NCI-H345 treated with DMSO at 0.1 percent for 48 hours (cell line): ENCODE data around the gene LIMS2.
A peak's percentile ranks its signal among the peaks of the same experiment; 100 is the strongest.

Experiments used
- DNase-seq: peaks from one replicate; lab custom pipeline; 2025; ENCODE audit not compliant: unreplicated experiment; lab: John Stamatoyannopoulos, UW

Gene LIMS2

DNA sequence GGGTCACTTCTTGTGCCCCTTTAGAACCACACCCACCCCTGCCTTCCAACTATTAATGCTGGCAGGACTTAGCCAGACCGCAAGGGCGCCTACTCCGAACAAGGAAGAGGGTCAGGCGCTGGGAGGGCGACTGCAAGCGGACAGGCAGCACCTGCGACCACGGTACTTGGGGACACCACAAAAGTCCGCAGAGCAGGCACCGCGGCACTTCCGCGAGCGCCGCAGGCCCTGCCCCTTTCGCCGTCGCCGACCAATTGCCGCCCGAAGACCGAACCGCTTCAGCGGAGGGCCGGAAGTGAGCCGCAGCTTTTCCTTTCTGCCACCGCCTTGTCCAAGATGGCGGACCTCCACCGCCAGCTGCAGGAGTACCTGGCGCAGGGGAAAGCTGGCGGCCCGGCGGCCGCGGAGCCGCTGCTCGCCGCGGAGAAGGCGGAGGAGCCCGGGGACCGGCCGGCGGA is 25.9 kb upstream of the LIMS2 start, which contains the start of gene SFT2D3:
Gene SFT2D3 (plus strand): TSS at position 305 of the 458 bp plus-strand sequence. CDS start 32 bp downstream, at position 337.
- DNase-seq = peak; percentile 83

GRCh38 chr2:127700527-127701192 is 25.3 kb upstream of the LIMS2 start:
- DNase-seq = no peak

DNA sequence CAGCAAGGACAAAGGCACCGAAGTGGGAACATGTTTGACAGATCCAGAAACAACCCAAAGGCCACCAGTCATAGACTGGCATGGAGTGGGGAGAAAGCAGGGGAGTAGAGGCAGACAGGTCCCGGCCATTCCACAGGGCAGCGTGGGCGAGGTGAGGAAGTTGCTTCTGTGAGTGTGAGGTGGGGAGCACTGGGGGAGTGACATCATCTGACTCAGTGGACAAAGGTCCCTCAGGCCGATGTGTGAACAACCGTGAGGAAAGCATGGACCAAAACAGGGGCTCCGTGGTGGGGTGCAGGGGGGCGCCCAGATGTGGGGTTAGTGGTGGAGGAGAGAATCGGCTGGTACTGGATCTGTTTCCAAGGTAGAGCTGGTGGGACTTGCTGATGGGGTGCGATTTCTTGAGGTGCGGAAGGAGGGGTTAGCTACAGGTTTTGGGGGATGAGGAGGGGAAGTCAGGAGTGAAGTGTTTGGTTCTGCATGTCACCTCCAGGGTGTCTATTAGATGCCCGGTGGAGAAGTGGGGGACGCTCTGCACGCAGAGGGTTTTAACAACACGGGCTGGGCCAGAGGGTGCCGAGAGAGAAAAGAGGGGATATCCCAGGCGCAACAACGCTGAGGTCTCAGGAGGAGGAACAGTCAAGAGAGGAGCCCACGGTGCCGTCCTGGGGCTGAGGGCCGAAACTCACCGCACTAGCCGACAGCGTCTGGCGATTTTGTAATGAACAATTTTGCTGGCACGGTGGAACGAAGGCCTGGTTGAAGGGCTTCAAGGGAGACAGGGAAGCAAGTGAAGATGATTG is 23.4 kb upstream of the LIMS2 start:
- DNase-seq = no peak

DNA sequence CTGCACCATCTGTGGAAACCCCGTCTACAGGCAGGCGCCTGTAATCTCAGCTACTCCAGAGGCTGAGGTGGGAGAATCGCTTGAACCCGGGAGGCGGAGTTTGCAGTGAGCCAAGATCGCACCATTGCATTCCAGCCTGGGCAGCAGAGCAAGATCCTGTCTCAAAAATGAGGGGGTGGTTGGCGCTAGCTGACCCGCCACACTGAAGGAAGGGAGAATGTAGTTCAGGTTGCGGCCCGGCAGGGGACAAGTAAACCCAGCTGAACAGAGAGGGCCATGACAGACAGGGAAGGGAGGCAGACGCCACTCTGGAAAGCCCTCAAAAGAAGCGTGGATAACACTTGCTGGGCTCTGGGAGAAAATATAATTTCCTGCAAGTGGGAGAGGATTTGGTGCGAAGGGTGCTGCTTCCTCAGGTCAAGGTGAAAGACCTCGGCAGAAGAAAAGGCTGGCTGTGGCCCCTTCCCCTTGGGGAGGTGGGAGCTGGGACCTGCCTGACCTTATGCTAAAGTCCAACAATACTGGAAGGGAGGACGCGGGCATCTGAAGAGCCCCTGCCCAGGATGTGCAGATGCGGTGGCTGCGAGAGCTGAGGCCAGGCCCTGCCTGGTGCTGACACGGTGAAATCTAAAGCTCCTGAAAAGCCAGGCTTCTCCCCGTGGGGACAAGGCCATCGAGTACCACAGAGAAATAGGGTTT is 22.3 kb upstream of the LIMS2 start:
- DNase-seq = no peak

- DNase-seq = no peak
Measured at GRCh38 chr2:127695491-127696472, 20.5 kb upstream of the LIMS2 start.

GRCh38 chr2:127694986-127695385 is 19.7 kb upstream of the LIMS2 start:
- DNase-seq = no peak

DNA sequence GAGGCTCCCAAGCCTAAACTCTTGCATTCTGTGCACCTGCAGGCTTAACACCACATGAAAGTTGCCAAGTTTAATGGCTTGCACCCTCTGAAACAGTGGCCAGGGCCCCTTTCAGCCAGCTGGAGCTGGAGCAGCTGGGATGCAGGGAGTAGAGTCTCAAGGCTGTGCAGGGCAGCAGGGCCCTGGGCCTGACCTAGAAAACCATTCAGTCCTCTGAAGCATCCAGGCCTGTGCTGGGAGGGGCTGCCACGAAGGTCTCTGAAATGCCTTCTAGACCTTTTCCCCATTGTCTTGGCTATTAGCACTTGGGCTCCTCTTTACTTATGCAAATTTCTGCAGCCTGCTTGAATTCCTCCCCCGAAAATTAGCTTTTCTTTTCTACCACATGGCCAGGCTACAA is 15.4 kb upstream of the LIMS2 start:
- no peak for DNase-seq

- DNase-seq = no peak
Measured at GRCh38 chr2:127688405-127688804, 13.1 kb upstream of the LIMS2 start.

GRCh38 chr2:127685410-127686080 is 10.2 kb upstream of the LIMS2 start:
- no peak for DNase-seq

DNA sequence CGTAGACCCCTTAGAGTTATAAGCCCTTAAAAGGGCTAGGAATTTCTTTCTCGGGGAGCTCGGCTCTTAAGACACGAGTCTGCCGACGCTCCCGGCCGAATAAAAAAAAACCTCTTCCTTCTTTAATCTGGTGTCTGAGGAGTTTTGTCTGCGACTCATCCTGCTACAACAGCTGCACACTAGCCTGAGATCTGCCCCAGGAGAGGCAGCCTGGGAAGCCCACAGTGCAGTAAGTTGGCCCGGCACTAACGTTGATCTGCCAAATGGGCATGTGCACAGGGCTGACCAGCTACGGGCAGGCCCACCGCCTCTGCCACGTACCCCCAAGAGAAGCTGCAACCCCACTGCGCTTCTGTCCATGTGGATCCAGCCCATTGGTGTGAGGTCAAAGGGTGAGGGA is 8.4 kb upstream of the LIMS2 start:
- no peak for DNase-seq

GRCh38 chr2:127683056-127683455 is 7.7 kb upstream of the LIMS2 start:
- DNase-seq = no peak

GRCh38 chr2:127681976-127682857 is 6.9 kb upstream of the LIMS2 start:
- DNase-seq = no peak

GRCh38 chr2:127681288-127681804 is 6.0 kb upstream of the LIMS2 start:
- DNase-seq = no peak

DNA sequence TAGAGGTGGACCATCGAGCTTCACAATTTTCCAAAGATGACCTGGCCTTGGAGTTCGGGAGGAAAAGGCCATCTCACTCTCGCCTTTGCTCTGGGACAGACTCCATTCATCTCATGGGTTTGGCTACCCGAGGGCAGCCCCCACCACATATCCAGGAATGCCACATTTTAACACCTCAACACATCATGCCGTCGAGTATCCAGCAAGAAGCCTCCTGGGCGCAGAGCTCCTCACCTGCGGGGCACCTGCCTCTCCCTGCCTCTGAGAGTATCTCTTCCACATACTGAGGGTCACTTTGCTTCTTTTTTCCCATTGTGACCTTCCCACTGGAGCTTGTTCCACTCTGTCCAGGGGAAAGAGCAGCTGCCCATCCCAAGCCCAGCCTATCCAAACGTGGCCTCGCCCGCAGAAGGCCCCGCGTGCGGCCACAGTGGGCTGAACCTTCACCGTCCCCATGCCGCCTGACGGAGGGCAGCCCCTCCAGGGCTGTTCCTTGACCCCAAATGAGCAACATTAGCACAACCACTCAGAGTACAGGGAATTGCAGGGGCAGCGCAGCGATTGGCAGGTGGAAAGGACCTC is 5.5 kb upstream of the LIMS2 start:
- no peak for DNase-seq

DNA sequence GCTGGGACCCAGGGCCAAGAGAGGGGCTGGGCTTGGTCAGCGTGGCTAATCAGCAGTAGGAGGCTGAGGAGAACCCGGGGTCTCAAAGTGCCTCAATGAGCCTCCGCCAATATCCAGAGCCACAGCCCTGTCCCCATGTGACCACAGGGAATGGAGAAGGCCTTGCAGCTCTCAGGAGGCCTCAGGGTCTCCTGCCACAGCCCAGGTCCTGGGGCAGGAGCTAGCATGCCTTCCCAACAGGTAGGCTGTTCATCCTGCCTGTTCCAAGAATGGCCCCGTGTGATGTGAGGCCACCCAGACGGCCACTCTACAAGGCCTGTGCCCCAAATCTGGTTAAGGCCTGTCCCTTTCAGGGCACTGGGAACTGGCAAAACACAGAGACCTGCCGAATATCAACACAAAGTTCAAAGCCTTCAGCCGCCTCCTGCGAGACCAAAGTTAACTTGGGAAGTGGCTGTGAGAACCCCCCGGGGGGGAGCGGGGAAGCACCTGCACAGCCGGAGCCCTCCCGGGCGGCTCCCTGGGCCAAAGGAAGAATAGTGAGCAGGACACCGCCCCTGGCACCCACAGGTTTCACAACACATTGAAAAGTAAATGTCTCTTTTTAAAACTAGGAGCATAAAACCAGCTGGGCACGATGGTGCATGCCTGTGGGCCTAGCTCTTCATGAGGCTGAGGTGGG is 4.5 kb upstream of the LIMS2 start:
- no peak for DNase-seq

GRCh38 chr2:127678991-127679390 is 3.7 kb upstream of the LIMS2 start:
- DNase-seq = no peak

GRCh38 chr2:127678531-127678930 is 3.2 kb upstream of the LIMS2 start:
- DNase-seq = no peak

DNA sequence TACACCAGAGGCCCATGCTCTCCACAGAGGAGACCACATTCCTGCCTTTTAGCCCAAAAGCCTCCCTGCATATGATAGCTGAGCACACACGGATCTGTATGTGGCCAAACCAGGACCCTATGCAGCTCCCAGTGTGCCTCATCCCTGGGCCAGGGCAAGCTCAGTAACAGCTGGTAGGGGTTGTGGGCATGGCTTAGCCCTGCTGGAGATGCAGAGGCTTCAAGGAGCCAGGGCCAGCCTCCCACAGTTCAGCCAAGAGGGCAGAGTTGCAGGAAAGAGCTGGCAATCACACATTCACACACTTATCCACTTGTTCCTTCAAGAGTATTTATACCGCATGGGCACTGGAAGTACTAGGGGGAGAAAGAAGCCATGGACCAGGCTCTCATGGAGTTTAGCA is 1.6 kb upstream of the LIMS2 start:
- no peak for DNase-seq
